ENCODE measurements around the gene HAS3.
A peak's percentile ranks its signal among the peaks of the same experiment; 100 is the strongest.
"Not testable (repeated sequence)": the region's sequence is repeated elsewhere in the genome, so short reads cannot be mapped to it uniquely, and the experiment has no call there.

HAS3 gene

GRCh38 chr16:69114976-69115355 is 9.5 kb downstream of the HAS3 start:
- DNase-seq (ENCODE audit: extremely low spot score, insufficient read length, low read depth) (no peak), FAIRE-seq (no peak)

GRCh38 chr16:69115361-69115760 is 9.9 kb downstream of the HAS3 start:
- no peak for FAIRE-seq
- DNase-seq (ENCODE audit: extremely low spot score, insufficient read length, low read depth): no peak

GRCh38 chr16:69115837-69116236 is 10.4 kb downstream of the HAS3 start:
- FAIRE-seq (no peak), DNase-seq (ENCODE audit: extremely low spot score, insufficient read length, low read depth) (no peak)

DNA sequence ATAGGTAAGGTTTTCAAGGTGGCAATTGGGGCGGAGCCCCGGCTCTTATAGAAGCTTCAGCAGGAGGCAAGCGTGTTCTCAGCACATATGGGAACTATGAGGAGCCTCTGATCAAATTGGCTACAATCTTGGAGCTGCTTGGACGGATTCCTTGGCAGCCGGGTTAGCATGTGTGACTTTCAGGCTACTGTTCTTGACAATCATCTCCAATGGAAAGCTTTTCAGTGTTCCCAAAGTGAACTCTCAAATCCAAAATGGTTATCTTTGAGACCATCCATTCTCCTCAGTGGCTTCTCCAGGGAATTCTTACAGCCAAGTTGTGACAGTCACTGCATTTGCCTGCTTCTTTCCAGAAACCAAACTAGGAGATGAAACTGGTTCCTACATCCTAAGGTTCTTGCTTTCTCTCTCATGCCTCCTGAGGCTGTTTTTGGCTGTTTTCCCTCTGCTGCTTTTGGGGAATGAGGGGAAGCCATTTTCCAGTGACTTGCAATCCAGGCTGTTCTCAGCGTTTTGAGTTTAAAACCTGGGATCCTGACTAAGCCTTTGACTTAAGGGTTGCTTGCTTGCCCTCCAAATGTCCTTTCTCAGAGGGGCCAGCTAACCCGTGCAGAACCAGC is 10.9 kb downstream of the HAS3 start:
- FAIRE-seq: no peak

GRCh38 chr16:69116906-69117305 is 11.5 kb downstream of the HAS3 start:
- FAIRE-seq: no peak
- no peak for DNase-seq (ENCODE audit: extremely low spot score, insufficient read length, low read depth)

More for the DNA sequence above, 10.9 kb downstream of the HAS3 start:
- DNase-seq (ENCODE audit: extremely low spot score, insufficient read length, low read depth): no peak

DNA sequence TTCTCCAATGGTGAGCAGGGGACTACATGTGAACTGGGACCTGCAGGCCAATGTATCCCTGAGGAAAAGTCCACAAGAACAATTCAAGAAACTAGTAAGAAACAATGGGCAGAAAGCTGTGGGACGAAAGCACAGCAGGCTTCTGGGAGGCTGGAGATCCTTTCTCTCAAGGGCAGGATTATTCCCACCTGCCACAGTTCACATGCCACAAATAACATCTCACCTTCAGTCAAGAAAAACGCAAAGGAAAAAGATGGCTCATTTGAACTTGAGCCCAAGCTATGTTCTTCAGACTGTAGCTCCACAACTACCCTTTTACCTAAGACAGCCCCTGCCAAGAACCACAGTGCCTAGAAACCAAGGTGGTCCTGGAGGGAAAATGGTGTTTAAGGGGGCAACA is 13.0 kb downstream of the HAS3 start:
- DNase-seq (ENCODE audit: extremely low spot score, insufficient read length, low read depth) (no peak), FAIRE-seq (no peak)

- FAIRE-seq (no peak), DNase-seq (ENCODE audit: extremely low spot score, insufficient read length, low read depth) (no peak)
Measured at GRCh38 chr16:69118994-69119393, 13.5 kb downstream of the HAS3 start.

GRCh38 chr16:69119536-69119935 is 14.1 kb downstream of the HAS3 start:
- FAIRE-seq: no peak
- DNase-seq (ENCODE audit: extremely low spot score, insufficient read length, low read depth): no peak

DNA sequence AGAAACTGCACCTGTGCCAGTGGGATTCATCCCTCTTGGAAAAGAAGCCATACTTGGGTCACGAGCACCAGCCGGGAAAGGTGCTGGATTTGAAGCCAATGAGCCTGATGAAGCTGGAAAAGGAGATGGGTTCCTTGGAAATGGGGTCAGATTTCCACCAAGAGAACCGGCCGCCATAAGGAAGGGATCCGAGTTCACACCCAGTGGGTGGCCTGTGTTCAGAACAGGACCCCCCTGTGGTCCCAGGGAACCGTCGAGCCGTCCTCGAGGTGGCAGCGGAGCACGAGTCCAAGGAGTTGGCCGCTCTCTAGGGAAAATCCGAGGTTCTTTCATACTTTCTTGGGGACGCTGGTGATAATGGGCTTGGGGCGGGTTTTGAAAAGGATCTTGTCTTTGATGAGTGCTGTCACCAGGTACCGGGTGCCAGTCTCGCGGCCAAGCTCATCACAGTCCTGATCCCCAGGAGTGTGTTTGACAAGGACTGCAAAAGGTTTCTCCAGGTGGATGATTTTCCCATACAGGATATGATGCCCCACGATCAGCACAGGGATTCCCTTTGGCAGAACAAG is 14.7 kb downstream of the HAS3 start:
- DNase-seq (ENCODE audit: extremely low spot score, insufficient read length, low read depth) (no peak), FAIRE-seq (no peak)

DNA sequence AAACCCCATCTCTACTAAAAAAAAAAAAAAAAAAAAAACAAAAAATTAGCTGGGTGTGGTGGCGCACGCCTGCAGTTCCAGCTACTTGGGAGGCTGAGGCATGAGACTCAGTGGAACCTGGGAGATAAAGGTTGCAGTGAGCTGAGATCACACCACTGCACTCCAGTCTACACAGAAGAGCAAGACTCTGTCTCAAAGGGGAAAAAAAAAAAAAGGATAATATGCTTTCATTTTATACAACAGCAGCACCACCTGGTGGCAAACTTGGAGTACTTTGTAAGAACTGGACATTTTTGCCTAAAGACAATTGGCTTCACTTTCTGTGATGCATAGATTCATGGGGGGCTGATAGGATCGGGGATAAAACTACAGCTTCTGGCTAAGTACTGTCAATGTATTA is 18.5 kb downstream of the HAS3 start:
- FAIRE-seq: peak; percentile 72
- DNase-seq (ENCODE audit: extremely low spot score, insufficient read length, low read depth): no peak

DNA sequence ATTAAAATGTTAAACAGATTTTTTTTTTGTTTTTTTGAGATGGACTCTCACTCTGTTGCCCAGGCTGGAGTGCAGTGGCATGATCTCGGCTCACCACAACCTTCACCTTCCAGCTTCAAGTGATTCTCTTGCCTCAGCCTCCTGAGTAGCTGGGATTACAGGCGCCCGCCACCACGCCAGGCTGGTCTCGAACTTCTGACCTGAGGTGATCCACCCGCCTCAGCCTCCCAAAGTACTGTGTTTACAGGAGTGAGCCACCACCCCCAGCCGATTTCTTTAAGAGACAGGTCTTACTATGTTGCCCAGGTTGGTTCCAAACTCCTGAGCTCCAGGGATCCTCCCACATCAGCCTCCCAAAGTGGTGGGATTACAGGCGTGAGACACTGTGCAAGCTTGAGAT is 19.0 kb downstream of the HAS3 start:
- DNase-seq (ENCODE audit: extremely low spot score, insufficient read length, low read depth); FAIRE-seq: not testable (repeated sequence)

DNA sequence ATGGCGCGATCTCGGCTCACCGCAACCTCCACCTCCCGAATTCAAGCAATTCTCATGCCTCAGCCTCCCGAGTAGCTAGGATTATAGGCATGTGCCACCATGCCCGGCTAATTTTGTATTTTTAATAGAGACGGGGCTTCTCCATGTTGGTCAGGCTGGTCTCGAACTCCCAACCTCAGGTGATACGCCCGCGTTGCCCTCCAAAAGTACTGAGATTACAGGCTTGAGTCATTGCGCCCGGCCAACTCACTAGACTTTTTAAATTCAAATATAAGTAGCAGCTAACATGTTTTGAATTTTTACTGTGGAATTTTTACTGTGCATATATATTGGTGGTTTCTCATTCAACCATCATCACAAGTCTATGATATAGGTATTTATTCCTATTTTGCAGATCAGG is 19.5 kb downstream of the HAS3 start:
- FAIRE-seq; DNase-seq (ENCODE audit: extremely low spot score, insufficient read length, low read depth): not testable (repeated sequence)

GRCh38 chr16:69126221-69126620 is 20.8 kb downstream of the HAS3 start:
- no peak for FAIRE-seq
- DNase-seq (ENCODE audit: extremely low spot score, insufficient read length, low read depth): no peak

DNA sequence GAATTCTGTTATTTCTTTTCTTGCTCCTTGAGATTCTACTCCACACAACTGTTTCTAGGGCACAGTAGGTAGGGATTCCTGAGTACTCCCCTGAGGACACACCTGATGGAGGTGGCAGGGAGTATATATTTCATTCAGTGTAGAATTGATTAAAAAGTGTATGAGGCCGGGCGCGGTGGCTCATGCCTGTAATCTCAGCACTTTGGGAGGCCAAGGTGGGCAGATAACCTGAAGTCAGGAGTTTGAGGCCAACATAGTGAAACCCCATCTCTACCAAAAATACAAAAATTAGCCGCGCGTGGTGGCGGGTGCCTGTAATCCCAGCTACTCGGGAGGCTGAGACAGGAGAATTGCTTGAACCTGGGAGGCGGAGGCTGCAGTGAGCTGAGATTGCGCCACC is 21.3 kb downstream of the HAS3 start:
- not testable (repeated sequence) for DNase-seq (ENCODE audit: extremely low spot score, insufficient read length, low read depth); FAIRE-seq

GRCh38 chr16:69127966-69128510 is 22.6 kb downstream of the HAS3 start:
- no peak for DNase-seq (ENCODE audit: extremely low spot score, insufficient read length, low read depth)
- no peak for FAIRE-seq

- no peak for DNase-seq (ENCODE audit: extremely low spot score, insufficient read length, low read depth)
- FAIRE-seq: no peak
Measured at GRCh38 chr16:69130461-69130860, 25.0 kb downstream of the HAS3 start.

DNA sequence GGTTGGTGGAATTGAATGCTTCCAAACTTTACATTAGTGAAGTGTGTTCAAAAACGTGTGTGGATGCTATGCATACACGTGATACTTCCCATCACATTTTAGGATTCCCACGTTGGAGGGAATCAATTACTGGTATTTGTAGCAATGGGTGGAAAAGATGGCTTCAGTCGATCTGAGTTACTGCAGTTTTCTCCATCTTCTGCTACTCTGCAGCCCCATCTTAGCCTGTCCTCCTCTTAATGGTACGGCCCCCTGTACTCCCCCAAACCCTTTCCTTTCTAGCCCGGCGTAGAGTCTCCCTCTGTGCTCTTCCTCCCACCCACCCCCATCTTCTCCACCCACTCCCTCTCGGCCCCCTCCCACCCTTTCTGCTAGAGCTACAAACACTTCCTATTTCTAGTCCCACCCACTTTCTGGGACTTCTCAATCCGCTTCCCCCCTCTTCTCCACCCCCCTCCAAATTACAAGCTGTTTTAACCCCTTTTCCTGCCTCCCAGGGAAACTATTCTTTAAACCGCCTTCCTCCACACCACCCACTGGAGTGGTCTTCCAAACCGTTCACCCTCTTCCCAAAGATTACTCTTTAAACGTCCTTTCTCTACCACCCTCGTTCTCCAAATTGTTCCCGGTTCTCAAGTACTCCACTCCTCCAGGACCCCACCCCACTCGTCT is 25.9 kb downstream of the HAS3 start:
- FAIRE-seq: no peak
- DNase-seq (ENCODE audit: extremely low spot score, insufficient read length, low read depth): no peak

DNA sequence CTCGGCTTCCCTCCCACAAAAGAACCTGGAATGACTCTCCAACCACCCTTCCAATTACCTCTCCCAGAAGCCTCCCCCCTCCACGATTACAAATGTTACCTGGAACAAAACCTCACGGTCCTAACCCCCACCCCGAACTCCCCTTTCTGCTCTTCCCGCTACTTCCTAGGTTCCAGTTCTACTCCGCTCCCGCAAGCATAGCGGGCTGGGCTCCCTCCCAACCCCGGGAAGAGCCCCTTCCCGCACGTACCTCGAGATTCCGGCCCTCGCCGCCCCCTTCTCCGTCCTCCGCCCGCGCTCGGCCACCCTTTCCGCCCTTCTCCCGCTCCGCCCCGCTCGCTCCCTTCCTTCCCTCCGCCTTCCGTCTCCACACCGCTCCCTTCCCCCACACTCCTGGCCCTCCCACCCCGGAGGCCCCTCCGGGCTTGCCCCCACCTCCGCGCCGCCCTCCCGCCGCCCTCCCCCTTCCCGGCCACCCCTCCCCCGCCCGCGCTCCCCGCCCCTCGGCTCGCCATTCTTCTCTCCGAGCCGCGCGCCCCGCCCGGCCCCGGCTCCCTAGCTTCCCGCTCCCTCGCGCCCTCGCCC is 26.5 kb downstream of the HAS3 start:
- FAIRE-seq (no peak), DNase-seq (ENCODE audit: extremely low spot score, insufficient read length, low read depth) (peak; percentile 83)

DNA sequence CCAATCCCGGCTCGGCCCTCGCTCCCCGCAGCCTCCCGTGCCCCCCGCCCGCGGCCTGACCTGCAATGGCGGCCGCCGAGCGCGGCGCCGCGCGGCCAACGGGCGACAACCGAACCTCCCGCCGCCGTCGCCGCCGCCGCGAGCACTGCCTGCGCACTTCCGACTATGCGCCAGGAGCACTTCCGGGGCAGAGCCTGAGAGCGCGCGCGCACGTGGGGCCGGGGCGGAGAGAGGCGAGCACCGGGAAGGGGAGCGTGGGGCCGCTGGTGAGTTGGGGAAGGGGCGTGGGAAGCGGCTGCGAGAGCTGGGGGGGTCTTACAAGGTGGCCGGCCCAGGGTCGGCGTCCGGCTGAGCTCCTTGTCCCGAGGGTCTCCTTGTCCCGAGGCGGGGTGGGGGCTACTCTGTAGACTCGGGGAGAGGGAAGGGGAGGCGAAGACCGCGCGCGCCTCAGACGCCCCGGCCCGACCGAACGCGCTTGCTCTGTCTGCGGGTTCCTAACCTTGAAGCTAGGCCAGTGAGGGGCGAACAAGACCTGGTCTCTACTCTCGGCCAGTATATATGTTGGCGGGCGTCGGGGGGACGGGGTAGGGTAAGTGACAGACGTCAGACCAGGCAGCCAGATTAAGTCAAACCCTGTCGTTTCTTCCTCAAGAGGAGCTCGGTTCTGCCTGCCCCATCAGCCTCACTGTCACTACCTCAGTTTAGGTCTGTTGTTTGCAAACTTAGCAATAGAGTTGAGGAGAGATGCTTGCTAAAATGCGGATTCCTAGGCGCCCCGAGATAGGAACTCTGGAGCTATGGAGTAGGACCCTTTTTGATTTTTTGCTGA is 27.2 kb downstream of the HAS3 start, which contains the start of the genes CHTF8 and UTP4:
Gene CHTF8, minus strand, starts transcription at position 165 of the 829 bp plus-strand sequence. CDS start 11,130 bp downstream, outside the sequence.
Gene UTP4, plus strand, starts transcription at position 226 of the 829 bp plus-strand sequence. CDS start 811 bp downstream, outside the sequence.
- DNase-seq (ENCODE audit: extremely low spot score, insufficient read length, low read depth) (peak; percentile 79), FAIRE-seq (peak; percentile 61)
